ENCODE data around the gene TIMM9. TPM values are rescaled to one million over a fixed set of nuclear protein-coding genes. Genes with fewer than 3 reads are reported as not detected.
"Not testable (repeated sequence)": the region's sequence is repeated elsewhere in the genome, so short reads cannot be mapped to it uniquely, and the experiment has no call there.

TIMM9 gene
- total RNA-seq, 1 donor from 2014 or later, result 15.5 TPM

DNA sequence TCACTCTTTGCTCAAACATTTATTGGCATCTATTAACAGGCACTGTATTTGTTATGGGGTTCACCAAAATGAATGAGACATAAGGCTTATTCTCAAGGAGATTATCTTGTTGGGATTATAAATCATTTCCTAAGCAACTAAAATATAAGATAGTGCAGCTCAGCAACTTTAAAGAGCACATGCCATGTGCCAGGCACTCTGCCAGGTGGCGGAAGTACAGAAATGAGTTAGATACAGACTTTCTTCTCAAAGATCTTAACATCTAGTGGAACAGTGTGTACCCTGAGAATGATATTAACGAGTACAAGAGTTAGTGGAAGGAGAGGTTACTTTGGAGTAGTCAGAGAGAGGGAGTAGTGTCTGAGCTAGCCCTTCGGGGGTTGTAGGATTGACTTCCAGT is 60.0 kb downstream of the TIMM9 start:
- TF ChIP-seq, protein P1, sequence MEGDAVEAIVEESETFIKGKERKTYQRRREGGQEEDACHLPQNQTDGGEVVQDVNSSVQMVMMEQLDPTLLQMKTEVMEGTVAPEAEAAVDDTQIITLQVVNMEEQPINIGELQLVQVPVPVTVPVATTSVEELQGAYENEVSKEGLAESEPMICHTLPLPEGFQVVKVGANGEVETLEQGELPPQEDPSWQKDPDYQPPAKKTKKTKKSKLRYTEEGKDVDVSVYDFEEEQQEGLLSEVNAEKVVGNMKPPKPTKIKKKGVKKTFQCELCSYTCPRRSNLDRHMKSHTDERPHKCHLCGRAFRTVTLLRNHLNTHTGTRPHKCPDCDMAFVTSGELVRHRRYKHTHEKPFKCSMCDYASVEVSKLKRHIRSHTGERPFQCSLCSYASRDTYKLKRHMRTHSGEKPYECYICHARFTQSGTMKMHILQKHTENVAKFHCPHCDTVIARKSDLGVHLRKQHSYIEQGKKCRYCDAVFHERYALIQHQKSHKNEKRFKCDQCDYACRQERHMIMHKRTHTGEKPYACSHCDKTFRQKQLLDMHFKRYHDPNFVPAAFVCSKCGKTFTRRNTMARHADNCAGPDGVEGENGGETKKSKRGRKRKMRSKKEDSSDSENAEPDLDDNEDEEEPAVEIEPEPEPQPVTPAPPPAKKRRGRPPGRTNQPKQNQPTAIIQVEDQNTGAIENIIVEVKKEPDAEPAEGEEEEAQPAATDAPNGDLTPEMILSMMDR (IDR thresholded peaks at IDR 0.05; ENCODE audit: insufficient read depth, low read length, severe bottlenecking), result no peak
- FAIRE-seq (no peak), DNase-seq (ENCODE audit: low read depth) (no peak)
- Histone ChIP-seq H3K4me3 (ENCODE audit: low read depth, low read length) (no peak overlapping the region), H3K36me3 (ENCODE audit: control insufficient read depth, insufficient read depth, low read length) (peaks cover 3% of the 10 kb centered on the region), H3K27me3 (ENCODE audit: control insufficient read depth, insufficient read depth, low read length) (no peaks in the 10 kb centered on the region)

DNA sequence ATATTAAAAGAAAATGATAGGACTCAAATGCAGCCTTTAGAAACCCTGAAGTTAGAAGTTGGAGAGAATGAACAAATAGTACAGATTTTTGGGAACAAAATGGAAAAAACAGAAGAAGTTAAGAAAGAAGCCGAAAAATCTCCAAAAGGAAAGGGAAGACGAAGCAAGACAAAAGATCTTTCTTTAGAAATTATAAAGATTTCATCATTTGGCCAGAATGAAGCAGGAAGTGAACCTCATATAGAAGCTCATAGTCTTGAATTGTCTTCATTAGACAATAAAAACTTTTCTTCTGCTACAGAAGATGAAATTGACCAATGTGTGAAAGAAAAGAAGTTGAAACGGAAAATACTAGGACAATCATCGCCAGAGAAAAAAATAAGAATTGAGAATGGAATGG is 63.0 kb downstream of the TIMM9 start:
- TF ChIP-seq, protein P1 (IDR thresholded peaks at IDR 0.05; ENCODE audit: insufficient read depth, low read length, severe bottlenecking), result no peak
- FAIRE-seq (no peak), DNase-seq (ENCODE audit: low read depth) (no peak)
- H3K27me3 ChIP-seq (ENCODE audit: control insufficient read depth, insufficient read depth, low read length), result no peaks in the 10 kb centered on the region
- H3K4me3 ChIP-seq (ENCODE audit: low read depth, low read length), result no peak overlapping the region
- peaks cover 3% of the 10 kb centered on the region for H3K36me3 ChIP-seq (ENCODE audit: control insufficient read depth, insufficient read depth, low read length)

DNA sequence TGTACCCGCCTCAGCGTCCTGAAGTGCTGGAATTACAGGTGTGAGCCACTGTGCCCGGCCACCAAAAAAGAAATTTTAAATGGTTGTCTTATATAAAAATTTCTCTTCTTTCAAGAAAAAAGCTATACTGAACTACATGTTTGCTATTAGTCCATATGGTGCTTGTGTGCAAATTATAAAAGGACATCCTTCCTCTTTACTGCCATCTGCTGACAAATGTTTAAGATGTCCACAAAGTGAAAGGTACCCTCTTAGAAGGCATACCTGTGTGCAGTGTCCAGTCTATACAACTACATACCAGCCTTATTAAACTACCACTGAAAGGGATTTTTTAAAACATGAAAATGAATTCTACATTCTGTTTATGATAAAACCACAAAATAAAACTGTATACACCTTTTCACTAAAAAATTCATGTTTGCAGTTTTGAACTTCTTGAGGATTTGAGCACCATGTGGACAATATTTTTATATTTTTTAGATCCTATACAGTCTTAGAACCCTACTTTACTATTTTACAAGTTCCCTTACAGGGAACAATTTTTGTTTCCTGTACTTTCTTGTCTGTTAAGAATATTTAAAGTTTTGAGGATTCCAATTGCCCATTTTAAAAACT is 64.4 kb downstream of the TIMM9 start:
- TF ChIP-seq, protein P1 (IDR thresholded peaks at IDR 0.05; ENCODE audit: insufficient read depth, low read length, severe bottlenecking), result peak; percentile 30
- H3K36me3 ChIP-seq (ENCODE audit: control insufficient read depth, insufficient read depth, low read length), result peaks cover 3% of the 10 kb centered on the region
- FAIRE-seq, result no peak
- no peak overlapping the region for H3K4me3 ChIP-seq (ENCODE audit: low read depth, low read length)
- DNase-seq (ENCODE audit: low read depth), result peak; percentile 60
- no peaks in the 10 kb centered on the region for H3K27me3 ChIP-seq (ENCODE audit: control insufficient read depth, insufficient read depth, low read length)

DNA sequence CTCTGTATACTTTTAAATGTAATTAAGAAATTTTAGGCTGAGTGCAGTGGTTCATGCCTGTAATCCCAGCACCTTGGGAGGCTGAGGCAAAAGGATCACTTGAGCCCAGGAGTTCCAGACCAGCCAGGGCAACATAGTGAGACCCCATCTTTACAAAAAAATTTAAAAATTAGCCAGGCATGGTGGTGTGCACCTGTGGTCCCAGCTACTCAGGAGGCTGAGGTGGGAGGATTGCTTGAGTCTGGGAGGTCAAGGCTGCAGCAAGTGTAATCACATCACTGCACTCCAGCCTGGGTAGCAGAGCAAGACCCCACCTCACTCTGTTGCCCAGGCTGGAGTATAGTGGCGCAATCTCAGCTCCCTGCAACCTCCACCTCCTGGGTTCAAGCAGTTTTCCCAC is 65.1 kb downstream of the TIMM9 start:
- not testable (repeated sequence) for H3K4me3 ChIP-seq (ENCODE audit: low read depth, low read length); DNase-seq (ENCODE audit: low read depth); FAIRE-seq; H3K36me3 ChIP-seq (ENCODE audit: control insufficient read depth, insufficient read depth, low read length); H3K27me3 ChIP-seq (ENCODE audit: control insufficient read depth, insufficient read depth, low read length)

Other genes starting within 250 kb of the TIMM9 start
- gene ACTR10, start 227.4 kb downstream of the TIMM9 start, total RNA-seq, result 31.6 and 36.9 TPM in 2 replicates
- 76.1 and 90.9 TPM in 2 replicates for gene PSMA3, start 182.7 kb downstream of the TIMM9 start, total RNA-seq
- gene ARID4A, start 129.0 kb downstream of the TIMM9 start, total RNA-seq, result 4.5 and 7.2 TPM in 2 replicates
- gene TOMM20L, start 31.6 kb downstream of the TIMM9 start, total RNA-seq, result not detected in 2 replicates
- 6.0 and 8.7 TPM in 2 replicates for gene KIAA0586, start 188 bp upstream of the TIMM9 start, total RNA-seq
- gene DACT1, start 210.4 kb upstream of the TIMM9 start, total RNA-seq, result 1.1 and 1.4 TPM in 2 replicates